Activated T-cell treated with anti-CD3 and anti-CD28 coated beads for 4 hours (primary cell): ENCODE results near the gene UAP1L1.
A peak's percentile ranks its signal among the peaks of the same experiment; 100 is the strongest.

Experiments
- DNase-seq: peaks from one replicate; pipeline ENCODE4 v3.0.0-alpha.2; 2020

UAP1L1 gene

DNA sequence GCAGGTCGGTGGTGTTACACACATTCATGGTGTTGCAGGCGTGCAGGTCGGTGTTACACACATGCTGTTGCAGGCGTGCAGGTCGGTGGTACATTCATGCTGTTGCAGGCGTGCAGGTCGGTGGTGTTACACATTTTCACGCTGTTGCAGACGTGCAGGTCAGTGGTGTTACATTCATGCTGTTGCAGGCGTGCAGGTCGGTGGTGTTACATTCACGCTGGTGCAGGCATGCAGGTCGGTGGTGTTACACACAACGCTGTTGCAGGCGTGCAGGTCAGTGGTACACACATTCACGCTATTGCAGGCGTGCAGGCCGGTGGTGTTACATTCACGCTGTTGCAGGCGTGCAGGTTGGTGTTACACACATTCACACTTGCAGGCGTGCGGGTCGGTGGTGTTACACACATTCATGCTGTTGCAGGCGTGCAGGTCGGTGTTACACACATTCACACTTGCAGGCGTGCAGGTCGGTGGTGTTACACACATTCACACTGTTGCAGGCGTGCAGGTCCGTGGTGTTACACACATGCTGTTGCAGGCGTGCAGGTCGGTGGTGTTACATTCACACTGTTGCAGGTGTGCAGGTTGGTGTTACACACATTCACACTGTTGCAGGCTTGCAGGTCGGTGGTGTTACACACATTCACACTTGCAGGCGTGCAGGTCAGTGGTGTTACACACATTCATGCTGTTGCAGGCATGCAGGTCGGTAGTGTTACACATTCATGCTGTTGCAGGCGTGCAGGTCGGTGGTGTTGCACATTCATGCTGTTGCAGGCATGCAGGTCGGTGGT lies 26.1 kb downstream of the UAP1L1 start:
- no peak for DNase-seq

DNA sequence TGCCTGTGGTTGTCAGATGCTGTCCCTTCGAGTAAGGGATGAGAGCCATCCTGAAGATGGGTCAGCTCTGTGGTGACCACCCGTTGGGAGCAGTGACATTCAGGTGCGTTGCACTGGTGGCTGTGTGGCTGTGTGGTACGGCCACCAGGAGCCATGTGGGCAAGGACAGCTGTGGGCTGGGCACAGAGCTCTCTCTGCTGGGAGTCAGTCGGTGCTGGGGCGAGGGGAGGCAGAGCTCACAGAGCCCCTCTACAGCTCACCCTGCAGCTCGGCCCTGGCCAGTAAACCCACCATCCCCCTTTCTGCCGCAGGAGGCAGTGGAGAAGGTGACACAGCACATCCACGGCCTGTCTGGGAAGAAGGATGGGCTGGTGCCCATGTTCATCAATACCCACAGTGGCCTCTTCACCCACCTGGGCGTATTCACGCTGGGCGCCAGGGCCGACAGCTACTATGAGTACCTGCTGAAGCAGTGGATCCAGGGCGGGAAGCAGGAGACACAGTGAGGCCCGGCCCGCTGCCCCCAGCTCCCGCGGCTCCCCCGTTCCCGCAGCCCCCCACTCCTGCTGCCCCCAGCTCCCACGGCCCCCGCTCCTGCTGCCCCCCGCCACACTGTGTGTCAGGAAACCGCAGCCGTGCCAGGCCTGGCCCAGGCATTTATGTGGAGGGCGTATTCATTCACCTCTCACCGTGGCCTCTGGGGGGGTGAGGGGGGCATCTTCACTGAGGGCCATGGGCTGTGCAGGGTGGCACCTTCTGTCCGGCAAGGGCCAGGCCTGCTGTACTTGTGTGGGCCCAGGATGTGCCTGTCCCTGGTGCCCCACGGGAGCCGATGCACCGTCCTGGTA lies 28.7 kb downstream of the UAP1L1 start:
- DNase-seq = no peak

DNA sequence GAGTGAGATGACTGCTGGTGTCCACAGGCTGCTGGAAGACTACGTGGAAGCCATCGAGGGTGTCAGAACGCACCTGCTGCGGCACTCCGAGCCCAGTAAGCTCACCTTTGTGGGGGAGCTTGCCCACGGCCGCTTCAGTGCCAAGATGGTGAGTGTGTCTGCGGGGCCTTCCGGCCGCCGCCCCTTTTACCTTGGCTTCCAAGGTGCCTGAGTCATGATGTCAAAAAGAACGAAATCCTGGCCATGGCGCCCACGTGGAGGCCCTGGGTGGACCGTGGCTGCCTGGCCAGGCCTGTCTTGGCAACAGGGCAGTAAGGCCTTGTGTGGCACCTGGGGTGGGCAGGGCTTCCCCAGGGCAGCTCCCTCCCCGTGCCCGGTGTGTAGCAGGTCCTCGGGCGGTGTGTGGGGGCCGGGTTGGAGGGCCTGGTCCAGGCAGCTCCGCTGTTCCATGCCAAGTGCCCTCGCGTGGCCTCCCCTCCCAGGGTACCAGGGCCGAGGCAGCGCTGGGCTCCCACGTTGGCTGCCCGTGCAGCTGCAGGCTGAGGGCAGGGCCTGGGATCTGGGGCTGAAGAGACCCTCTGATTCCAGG lies 29.4 kb downstream of the UAP1L1 start:
- DNase-seq = no peak

DNA sequence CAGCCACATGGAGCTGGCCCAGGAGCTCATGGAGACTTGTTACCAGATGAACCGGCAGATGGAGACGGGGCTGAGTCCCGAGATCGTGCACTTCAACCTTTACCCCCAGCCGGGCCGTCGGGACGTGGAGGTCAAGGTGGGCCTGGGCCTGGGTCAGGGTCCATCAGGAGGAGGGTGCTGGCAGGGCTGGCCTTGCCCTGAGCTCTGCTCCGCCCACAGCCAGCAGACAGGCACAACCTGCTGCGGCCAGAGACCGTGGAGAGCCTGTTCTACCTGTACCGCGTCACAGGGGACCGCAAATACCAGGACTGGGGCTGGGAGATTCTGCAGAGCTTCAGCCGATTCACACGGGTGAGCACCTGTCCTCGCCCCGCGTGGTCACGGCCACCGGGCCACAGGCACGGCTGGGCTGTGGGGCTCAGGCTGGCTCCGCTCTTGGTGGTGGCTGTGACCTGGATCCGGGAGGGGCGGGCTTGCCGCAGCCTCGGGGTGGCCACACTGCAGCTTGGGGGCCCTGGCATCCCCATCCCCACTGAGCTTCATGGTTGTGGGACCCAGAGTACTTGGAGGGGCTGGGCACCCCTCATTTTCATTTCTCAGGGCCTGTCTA lies 30.1 kb downstream of the UAP1L1 start:
- no peak for DNase-seq

DNA sequence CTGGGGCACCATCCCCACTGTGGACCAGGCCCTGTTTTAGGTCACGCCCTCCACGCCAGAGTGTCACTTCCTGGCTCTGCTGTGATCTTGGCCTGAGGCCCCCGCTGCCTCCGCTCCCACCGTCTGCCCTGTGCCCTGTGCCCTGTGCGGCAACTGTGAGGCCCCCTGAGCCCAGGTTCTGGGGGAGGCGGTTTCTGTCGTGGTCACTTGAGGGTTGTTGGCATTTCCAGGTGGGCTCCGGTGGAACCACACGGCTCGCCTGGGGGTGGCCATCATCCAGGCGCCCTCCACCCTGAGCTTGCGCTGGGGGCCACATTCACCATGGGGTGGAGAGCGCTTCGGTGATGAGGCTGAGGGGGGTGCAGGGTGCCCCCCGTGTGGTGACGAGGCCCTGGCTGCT lies 30.7 kb downstream of the UAP1L1 start:
- no peak for DNase-seq

GRCh38 chr9:137108608-137109249 lies 31.4 kb downstream of the UAP1L1 start:
- no peak for DNase-seq

DNA sequence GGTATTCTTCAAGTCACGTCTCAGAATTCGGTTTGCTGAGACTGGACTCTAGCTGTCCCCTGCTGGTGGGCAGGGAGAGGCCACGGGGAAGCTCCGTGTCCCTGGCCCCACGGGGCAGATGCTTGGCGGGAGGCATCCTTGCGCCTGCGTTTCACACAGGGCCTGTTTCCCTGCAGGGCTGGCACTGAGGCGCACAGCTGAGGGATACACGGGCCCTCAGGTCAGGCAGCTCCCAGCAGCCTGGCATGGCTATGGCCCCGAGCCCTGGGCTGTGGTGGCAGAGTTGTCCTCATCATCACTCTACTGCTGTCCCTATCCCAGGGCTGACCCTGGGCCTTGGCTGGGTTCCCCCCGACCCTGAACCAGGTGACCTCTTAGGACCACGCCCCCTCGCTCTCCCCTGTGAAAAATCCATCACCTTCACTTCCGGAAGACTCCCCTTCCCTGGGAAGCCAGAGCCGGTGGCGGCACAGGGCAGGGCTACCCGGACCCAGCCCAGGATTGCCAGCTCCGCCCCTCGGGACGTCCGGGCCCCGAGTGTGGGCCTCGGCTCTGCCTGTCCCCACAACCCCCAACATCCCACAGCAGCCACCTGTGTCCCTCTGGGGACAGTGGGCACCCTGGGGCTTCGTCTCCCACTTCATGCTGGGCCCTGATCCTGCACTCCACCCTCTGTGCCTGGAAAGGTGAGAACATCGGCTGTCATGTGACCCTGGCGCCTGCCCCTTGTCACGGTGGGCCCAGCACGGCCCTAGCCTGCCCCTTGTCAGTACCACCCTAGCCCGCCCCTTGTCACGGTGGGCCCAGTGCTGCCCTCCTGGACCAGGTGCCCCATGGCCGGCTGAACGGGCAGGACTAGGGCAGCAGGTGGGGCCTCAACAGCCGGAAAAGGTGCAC lies 32.2 kb downstream of the UAP1L1 start:
- DNase-seq = no peak

DNA sequence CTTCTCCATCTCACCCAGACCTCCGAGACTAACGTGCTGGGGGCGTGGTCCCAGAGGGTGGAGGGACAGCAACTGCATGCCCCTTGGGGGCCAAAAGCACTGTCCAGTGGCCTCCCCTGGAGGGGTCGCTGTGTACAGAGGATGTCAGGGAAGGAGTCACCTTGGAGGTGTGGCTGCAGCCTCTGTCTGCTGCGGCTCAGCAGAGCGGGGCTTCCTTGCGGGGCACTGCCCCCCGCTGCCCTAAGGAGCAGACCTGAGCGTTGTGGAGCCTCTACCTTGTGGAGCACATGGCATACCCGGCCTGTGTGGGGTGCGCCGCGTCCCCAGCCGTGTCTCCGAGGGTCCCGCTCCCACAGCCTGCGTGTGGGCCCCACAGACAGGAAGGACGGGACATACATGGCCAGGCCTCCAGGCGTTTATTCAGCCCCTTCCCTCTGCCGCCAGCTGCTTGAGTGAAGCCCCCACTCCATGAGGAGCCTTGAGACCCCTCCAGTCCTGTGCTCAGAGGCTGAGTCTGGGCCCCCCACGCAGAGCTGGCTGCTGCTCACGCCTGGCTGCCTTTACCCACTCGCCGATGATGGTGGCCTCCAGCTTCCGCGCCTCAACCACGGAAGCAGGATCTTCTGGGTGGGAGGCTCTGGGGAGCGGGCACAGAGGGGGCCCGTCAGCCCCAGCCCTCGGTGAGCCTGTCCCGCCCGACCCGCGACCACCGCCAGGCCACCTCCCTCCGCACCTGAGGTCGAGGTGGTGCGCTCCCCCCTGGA lies 33.0 kb downstream of the UAP1L1 start:
- no peak for DNase-seq

- DNase-seq = no peak
Observed at GRCh38 chr9:137110911-137111787, 33.8 kb downstream of the UAP1L1 start.

DNA sequence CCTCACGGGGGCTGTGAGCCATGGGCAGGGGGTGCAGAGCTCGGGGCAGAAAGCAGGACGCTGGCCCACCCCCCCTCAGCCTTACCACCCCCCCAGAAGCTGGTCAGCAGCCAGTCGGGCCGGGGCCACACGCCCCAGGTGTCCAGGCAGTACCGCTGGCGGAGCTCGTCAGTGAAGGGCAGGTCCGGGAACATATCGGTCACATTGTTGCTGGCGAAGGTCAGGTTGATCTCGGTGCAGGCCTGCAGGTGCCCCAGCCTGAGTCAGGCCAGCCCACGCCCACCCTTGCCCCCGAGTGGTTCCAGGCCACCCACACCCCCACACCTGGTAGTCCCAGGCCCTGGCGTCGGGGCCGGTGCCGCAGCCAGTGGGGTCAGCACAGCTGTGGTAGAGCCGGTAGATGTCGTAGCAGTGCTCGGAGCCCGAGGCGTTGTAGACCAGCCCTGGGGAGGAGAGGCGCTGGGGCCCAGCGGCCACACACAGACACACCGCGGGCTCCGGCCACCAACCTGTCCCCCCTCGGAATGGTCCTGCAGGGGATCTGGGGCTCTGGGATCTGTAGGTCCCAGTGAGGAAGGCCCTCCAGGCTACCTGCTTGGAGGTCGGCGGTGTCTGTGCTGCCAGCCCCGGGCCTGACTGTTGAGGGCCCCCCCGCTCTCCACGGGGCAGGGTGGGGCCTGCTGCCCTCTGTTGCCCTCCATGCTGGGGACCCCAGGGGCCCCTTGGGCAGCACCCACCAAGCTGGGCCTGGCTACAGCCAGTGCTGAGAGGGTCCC lies 34.7 kb downstream of the UAP1L1 start:
- DNase-seq = no peak

DNA sequence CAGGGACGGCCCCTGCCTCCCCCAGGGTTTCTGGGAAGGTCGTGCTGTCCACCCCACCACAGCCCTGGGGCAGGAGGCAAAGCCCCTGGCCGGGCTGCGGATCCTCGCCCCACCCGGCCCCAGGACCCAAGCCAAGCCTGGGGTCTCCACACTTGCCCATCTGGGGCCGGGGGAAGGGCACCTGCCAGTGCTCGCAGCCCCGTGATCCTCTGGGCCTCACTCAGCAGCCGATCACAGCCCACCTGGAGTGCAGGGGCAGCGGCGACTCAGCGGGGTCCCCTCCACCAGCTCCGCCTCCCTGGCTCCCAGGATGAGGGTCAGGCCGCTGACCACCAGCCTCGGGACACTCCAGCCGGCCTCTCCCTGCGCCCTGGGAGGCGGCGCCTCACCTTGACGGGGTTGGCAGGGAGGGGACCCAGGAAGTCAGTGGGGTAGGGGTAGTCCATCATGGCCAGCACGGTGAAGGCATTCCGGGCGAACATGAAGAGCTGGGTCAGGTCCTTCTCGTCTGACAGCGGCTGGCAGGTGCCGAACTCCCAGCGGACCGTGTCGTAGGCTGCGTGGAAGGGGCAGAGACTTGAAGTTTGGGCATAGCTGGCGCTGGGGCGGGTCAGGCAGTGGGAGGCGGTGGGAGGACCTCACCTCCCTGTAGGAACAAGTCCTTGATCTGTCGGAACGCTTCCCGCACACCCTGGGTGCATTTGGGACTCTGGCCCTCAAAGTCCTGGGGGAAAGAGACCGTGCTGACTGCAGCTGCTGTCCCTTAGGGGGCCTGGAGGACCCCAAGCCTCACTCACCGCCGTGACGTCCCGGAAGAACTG lies 35.5 kb downstream of the UAP1L1 start:
- no peak for DNase-seq

GRCh38 chr9:137113385-137114159 lies 36.3 kb downstream of the UAP1L1 start:
- DNase-seq = no peak

GRCh38 chr9:137114220-137114612 lies 36.9 kb downstream of the UAP1L1 start:
- no peak for DNase-seq

DNA sequence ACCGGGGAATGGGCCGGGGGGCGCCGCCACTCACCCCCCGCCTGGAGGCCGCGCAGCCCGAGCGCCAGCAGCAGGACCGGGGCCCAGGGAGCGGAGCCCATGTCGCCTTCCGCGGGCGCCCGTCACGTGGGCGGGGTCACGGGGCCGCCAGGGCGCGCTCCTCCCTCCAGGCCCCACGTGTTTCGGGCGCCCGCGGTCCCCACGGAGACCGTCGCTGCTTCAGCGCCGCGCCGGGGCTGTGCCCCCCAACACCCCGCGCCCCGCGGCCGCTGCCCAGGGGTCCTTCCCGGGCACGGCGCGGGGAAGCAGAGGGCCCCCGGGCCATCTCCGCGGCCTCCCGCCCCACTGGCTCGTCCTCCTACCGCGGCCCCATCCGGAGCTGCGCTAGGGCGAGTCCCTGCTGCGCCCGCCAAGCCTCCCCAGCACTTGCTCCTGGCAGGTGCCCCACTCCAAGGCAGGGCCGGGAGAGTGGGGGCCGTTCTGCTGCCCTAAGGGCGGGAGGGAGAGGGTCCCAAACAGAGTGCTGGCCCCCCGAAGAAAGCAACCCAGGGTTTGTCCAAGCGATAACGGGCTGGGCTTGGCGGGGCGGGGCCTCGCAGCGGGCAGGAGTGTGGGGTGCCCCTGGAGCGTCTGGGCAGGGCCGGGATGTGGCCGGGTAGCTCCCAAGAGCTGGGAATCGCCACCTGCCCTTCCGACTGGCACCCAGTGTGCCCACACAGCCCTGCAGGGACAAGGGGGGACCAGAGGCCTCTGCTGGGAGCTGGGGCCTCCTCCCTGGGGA lies 37.5 kb downstream of the UAP1L1 start, which contains the start of gene DPP7:
Gene DPP7 (minus strand): TSS at position 121 of the 781 bp plus-strand sequence. CDS start 20 bp downstream, at position 101.
- DNase-seq = peak; percentile 68

- no peak for DNase-seq
Observed at GRCh38 chr9:137115394-137116026, 38.2 kb downstream of the UAP1L1 start.

DNA sequence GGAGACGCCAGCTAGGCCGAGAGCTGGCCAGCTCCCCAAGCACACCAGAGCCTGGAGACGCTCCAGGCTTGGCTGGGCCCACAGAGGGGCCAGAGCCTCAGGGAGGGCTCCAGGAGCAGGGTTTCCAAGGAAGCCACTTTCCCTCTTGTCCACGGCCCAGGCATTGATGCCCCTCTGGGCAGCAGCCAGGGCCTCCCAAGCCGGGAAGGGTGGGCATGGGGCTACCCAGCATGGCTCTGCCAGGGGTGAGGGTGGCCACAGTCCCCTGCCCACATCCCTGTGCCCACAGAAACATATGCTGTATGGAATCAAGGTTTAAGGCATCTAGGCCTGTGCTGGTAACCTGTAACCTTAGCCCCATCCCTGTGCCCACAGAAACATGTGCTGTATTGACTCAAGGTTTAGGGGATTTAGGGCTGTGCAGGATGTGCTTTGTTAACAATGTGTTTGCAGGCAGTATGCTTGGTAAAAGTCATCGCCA lies 38.8 kb downstream of the UAP1L1 start:
- no peak for DNase-seq
